GDM1 (cell line): Measurements from ENCODE around the gene PYGO2.
"Not testable (repeated sequence)": the region's sequence is repeated elsewhere in the genome, so short reads cannot be mapped to it uniquely, and the experiment has no call there.

Experiments used
- DNase-seq: peaks from one replicate; lab custom pipeline; 2025; lab: John Stamatoyannopoulos, UW

PYGO2 gene

DNA sequence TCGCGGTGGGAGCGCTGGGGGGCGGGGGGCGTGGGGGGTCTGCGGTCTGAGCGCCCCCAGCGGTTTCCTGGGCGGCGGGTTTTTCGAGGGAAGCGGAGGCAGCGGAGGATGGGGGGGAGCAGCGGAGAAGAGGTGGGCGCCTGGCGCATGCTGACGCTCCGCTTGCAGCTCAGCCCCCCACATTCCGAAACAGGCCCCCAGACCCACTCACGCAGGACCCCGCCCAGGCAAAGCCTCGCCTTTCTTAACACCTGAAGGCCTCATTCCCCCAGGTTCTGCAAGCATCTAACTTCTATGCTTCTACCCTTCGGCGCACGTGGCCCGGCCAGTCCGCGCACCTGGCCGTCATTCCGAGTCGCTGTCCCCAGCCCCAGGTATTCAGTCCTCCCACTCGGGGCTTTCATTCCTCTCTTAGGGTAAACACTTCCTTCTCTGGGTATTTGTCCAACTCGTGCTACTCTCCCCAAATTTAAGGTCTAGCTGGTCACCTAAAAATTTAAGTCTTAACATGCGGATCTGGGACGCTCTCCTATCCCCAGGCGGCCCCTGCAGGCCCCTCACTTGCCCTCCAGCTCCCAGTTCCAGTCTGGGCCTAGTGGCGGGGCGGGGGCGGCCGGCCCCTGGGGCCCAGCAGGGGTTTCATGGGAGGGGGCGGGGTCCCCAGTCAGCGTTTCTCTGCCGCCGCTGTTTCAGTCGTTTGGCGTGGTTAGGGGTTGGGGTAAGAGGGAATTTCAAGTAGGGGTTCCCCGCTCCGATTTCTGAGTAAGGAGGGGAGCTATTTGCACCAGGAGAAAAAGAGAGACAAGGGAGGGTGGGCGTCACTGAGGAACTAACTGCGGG lies 38.2 kb upstream of the PYGO2 start:
- DNase-seq = peak; percentile 50

DNA sequence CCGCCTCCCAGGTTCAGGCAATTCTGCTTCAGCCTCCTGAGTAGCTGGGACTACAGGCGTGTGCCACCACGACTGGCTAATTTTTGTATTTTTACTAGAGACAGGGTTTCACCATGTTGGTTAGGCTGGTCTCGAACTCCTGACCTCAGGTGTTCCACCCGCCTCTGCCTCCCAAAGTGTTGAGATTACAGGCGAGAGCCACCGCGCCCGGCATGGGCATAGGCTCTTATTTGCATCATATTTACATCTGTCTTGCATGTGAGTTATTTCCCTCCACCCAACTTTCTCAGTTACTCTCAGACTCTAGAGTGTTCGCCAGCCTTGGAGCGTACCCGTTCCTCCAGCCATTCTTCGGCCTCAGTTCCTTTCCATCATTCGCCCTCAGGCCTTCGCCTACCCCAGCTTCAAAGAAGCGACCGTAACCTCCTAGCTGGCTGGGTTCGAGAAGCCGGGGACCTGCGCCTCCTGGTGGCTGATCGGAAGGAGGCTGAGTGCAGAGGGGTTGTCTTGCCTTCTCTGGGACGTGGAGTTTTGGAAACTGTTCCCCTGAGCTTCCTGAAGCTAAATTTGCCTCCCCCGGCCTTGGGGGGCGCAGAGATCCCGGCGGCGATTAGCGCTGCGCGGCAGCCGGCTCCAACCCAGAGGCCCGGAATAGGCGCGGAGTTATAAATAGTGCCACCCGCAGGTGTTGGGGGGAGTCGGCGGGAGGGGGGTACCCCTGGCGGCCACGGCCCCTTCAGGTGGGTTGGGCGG lies 37.4 kb upstream of the PYGO2 start:
- peak; percentile 77 for DNase-seq

DNA sequence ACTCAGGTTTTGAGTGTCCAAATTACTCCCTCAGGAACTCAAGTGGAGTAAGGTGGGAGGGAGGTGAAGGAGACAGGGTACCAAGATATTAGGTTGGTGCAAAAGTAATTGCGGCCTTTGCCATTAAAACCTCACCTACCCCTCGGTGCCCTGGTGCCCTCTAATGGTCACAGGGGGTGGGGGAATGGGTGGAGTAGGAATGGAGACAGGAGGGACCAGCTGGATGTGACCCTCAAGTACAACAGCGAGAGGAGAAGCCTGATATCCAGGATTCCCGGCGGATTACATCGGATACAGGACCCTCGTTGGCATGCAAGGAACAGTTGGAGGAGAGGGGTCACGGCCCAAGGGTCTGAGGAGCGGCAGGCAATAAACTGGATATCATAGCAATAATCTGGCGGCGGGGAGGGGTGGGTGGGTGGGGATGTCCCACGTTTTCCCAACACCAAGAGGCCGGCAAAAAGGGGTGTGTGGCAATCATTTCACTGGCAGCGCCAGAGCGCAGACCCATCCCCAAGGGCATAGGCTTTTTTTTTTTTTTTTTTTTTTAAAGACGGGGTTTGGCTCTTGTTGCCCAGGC lies 36.7 kb upstream of the PYGO2 start:
- DNase-seq = no peak

DNA sequence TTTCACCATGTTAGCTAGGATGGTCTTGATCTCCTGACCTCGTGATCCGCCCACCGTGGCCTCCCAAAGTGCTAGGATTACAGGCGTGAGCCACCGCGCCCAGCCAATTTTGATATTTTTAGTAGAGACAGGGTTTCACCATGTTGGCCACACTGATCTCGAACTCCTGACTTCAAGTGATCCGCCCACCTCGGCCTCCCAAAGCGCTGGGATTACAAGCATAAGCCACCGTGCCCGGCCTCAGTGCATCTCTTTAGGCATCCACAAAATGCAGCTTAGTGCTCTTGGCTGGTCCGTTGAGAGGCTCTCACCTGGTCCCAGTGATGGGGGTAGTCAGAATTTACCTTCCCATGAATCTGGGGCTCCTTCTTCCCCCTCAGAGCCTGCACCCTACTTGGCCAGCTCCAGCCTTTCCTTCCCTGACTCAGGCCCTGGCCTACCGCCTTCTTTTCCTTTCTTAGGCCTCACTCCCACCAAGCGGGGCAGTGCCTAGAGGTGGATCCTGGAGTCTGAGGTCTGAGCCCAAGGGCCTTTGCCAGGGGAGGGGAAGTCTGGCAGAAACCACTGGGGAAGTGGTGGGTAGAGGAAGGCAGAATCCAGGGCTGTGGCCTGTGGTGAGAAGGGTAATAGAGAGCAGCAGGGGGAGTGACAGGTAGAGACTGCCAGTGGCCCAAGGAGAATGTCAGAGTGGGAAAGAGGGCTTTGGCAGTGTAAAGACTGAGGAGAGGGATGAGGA lies 35.6 kb upstream of the PYGO2 start:
- peak; percentile 86 for DNase-seq

DNA sequence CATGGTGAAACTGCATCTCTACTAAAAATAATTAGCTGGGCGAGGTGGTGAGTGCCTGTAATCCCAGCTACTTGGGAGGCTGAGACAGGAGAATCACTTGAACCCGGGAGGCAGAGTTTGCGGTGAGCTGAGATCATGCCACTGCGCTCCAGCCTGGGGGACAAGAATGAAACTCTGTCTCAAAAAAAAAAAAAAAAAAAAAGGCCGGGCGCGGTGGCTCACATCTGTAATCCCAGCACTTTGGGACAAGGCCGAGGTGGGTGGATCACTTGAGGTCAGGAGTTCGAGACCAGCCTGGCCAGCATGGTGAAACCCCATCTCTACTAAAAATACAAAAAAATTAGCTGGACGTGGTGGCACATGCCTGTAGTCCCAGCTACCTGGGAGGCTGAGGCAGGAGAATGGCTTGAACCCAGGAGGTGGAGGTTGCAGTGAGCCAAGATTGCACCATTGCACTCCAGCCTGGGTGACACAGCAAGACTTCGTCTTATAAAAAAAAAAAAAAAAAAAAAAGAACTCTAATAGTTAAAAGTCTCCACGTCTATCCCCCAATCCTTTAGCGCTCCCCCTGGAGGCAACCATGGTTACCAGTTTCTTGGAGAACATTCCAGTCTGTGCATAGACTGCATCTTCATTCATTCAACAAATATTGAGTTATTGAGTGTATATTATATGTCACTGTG lies 33.9 kb upstream of the PYGO2 start:
- not testable (repeated sequence) for DNase-seq

DNA sequence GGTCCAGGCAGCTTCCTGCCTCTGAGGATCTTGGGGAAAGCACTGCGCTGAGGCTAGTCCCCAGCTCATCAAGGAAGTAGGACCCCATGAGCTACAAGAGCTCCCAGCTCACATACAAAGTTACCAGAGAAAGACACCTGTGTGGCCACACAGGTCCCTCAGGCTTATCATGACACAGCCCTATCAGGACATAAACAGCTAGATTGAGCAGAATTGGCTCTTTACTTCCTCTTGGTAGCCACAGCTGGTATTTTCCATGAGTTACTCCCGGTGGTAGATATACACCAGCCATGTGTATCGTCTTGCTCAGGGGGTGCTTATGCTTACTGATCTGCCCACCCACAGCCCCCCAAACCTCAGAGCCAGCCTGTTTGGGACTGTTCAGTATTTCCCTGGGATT lies 33.0 kb upstream of the PYGO2 start:
- no peak for DNase-seq

DNA sequence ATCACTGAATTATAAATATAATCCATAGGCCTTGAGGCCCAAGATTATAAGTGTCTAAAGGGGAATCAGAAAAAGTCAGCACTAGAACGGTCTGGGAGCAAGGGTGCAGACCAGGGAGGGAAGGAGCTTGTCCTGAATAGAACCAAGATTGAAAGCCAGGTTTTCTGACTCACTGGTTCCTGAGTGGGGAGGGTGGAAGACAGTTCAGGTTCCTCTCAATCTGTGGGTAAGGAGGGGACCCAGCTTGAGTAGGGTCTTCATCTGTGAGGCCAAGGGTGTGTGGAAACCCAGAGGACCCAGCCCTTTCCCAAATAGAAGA lies 32.6 kb upstream of the PYGO2 start:
- DNase-seq = no peak

DNA sequence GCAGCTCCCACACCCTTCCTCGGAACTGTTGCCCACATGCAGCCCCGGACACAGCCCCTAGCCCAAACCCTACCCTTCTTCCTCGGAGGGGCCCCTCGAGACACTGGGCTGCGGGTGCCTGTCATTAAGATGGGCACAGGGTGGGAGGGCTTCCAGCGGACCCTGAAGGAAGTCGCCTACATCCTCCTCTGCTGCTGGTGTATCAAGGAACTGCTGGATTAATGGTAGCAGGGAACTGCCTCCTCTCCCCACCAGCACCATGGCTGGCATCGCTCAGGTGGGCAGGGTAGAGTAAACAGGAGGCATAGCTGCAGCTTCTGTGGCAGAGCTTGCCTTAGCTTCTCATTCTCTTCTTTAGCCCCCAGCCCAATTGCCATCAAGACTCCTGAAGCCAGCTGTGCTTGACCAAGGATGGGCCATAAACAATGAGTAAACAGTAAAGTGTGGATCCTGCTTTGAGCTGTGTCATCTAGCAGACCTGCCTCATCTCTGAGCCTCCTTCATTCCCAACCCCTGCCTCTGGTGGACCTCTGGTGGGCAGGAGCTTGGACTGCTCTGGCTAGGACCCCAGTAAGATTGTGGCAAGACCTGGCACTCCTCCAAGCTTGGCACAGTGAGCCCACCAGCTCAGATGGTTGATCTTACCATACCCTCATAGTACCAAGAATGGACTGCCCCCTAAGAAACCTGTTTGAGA lies 32.1 kb upstream of the PYGO2 start, which contains the start of gene LENEP:
Gene LENEP (plus strand): TSS at position 15 of the 697 bp plus-strand sequence. CDS start 22 bp downstream, at position 37.
- DNase-seq = no peak

DNA sequence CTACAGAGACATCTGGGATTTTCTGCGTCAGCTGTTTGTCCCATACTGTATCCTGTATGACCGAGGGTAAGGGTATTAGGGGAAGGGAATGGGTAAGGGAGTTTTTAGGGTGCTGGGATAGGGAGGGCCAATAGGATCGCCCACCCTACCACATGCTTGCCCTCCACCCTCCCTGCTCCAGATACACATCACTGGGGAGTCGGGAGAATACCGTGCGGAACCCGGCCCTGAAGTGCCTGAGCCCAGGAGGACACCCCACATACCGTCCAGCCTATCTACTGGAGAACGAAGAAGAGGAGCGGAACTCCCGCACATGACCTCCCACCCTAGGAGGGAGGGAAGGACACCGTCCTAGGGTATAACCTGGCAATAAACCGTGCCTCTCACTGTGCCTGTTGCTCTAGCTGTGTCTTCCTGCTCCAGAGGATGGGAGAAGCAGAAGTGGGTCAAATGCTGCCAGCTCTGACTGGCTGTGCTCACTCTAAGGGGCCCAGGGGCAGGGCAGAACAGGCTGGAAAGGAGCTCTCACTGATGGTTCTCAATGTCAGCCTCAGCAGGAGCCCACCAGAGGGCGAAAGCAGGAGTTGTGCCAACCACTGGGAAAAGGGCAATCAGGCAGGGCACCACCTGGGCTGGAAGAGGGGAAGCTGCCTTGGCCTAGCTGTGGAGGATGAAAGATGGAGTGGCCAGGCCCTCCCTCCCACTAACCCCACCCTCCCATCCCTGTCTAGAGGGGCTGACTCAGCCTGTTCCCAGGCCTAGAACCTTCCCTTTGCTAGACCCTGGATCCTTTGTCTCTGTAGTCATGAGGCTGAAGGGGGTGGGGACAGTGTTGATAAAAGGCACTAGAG lies 31.4 kb upstream of the PYGO2 start:
- peak; percentile 47 for DNase-seq

DNA sequence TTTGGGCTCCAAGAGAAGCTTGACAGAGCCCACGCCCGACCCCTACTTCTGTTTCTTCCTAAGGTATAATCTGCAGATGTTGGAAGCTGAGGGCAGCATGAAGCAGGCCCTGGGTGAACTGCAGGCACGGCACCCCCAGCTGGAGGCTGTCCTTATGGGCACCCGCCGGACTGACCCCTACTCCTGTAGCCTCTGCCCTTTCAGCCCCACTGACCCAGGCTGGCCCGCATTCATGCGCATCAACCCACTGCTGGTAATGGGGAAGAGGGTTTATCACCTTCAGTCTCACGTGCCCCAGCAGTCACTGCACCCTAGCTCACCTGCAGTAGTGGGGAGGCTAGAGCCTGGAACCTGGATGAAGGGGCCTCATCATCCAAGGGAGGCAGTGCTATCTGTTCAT lies 28.7 kb upstream of the PYGO2 start:
- DNase-seq = no peak

DNA sequence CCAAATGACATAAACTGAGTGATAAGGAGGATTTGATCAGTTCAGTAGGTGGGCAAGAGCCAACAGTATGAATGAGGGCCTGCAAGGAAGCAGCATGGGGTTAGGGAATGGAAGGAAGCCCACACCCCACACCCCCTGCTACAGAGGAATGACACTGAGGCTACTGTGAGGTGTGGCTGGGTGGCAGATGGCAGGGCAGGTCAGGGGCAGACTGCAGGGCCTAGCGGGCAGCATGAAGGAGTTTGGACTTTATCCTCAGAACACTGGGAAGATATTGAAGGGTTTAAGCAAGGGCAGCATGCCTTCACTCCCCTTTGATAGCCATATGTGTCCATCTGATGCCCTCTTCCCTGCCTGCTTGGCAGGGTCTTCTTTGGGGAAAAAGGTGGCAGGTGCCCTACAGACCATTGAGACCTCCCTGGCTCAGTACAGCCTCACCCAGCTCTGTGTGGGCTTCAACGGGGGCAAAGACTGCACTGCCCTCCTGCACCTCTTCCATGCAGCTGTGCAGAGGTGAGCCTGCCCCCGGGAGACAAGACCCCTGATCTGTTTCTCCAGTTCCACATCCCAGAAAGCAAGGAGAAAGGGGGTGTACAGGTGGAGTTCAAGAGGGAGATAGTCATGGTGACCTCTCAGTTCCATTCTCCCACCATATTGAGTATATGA lies 27.7 kb upstream of the PYGO2 start:
- no peak for DNase-seq

DNA sequence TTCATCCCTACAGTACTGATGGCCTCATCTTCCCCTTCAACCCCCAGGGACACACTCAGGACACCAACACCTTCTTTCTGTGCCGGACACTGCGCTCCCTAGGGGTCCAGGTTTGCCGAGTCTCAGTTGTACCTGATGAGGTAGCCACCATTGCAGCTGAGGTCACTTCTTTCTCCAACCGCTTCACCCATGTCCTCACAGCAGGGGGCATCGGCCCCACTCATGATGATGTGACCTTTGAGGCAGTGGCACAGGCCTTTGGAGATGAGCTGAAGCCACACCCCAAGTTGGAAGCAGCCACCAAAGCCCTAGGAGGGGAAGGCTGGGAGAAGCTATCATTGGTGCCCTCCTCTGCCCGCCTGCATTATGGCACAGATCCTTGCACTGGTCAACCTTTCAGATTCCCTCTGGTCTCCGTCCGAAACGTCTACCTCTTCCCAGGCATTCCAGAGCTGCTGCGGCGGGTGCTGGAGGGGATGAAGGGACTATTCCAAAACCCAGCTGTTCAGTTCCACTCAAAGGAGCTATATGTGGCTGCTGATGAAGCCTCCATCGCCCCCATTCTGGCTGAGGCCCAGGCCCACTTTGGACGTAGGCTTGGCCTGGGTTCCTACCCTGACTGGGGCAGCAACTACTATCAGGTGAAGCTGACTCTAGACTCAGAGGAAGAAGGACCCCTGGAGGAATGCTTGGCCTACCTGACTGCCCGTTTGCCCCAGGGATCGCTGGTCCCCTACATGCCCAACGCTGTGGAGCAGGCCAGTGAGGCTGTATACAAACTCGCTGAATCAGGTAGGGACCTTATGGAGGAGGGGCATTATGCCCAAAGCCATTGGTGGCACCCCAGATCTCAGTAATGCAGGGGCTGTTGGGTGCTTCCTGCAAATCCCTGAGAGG lies 26.7 kb upstream of the PYGO2 start:
- DNase-seq = no peak

DNA sequence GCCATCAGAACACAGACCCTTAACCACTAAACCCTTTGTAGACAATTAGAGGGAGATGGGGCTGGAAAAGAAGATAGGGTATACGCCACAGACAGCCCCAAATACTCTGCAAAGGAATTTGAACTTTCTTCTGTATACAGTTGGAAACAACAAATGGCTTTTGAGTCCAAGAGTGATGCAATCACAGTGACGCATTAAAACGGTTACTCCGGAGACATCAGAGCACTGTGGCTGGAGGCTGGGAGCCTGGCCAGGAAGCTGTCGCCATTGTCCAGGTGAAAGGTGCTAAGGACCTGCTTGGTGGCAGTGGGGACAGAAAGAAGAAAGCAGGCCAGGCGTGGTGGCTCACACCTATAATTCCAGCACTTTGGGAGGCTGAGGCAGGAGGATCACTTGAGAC lies 25.7 kb upstream of the PYGO2 start:
- no peak for DNase-seq

DNA sequence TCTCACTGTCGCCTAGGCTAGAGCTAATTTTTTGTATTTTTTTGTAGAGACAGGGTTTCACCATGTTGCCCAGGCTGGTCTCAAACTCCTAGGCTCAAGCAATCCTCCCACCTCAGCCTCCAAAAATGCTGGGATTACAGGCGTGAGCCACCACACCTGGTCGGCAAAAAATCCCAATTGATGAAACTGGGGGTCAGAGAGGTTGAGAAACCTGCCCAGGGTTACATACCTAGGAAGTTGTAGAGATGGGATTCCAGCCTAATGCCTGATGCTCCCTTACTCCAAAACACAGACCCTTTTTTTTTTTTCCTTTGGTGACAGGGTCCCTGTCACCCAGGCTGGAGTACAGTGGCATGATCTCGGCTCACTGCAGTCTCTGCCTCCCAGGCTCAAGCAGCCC lies 25.2 kb upstream of the PYGO2 start:
- DNase-seq = not testable (repeated sequence)

DNA sequence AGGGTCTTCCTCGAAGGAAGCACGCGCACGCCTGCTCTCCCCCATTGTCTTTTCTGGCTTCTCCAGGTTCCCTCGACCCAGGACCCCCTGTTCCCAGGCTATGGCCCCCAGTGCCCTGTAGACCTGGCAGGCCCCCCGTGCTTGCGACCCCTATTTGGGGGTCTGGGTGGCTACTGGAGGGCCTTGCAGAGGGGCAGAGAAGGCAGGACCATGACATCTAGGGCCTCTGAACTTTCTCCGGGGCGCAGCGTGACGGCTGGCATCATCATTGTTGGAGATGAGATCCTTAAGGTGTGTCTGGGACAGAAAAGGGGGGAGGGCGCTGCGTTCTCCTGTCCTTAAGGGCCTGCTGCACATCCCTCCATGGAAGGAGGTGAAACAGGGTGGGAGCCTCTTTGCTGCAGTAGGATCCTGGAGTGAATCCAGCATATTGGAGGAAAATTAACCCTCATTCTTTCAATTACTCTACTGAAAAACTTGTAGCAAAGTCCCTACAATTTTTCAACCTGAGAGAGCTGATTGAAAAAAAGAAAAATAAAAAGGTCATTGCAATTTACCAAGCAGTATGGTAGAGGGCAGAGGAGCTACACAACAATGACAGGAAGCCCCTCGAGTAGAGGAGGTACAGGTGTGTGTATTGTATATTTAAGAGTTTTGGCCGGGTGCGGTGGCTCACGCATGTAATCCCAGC lies 22.3 kb upstream of the PYGO2 start:
- DNase-seq = no peak

DNA sequence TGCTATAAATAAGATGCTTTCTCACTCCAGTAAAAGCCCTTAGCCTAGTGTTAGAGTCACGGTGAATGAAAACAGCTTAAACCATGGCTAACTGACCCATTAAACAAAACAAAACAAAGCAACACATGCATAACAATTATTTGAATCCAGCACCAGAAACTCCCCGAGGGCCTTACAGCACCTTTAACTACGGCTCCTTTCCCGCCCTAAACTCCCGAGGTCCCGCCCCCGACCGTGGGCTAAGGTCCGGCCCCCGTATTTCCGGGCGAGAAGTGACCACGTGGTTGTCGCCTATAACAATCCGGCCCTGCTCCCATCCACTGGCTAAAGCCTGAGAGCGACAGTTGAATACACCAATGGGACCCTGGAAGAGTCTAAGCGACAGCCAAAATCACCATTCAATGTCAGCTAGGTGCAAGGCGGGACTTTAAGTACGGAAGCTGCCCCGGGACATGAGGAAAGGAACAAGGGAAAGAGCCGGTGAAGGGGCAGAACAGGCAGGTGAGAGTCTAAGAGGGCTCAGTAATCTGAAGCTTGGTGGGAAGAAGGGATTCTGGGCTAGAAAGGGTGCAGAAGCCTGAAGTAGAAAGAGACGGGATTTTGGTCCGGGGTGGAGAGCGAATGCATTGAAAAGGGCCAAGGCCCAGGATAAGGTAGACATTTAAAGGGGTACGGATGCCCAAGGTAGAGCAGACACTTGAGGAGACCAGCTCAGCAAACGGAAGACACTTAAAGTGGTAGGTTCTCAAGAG lies 21.5 kb upstream of the PYGO2 start, which contains the start of gene FLAD1:
Gene FLAD1 (plus strand): TSS at position 448 of the 752 bp plus-strand sequence. CDS start 351 bp downstream, outside the sequence.
- DNase-seq = peak; percentile 98

DNA sequence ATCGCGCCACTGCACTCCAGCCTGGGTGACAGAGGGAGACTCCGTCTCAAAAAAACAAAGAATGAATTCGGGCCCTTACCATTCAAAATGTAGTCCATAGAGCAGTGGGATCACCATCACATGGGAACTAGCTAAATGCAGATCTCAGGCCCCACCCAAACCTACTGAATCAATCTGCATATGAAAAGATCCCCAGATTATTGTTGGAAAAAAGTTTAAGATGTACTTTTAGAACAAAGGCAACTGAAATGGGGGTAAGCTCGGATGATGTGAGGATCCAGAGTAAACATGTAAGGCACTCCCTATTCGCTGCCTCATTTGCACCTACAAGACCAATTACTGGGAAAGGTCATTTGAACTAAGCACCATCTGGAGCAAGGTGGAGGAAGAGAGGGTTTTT lies 20.8 kb upstream of the PYGO2 start:
- DNase-seq = no peak
